Lower lobe of right lung (tissue), 2 donors: ENCODE measurements around the gene VASN. TPM values are rescaled to one million over a fixed set of nuclear protein-coding genes. Genes with fewer than 3 reads are reported as not detected.

ENCODE experiments used
- ATAC-seq, 2 donors: fragments of 200-7000 bp; cut with Tn5 transposase; one replicate each; pipeline ENCODE4 v1.9.1; 2020 to 2022; ENCODE audit warnings: mild to moderate bottlenecking in 2 of 2, moderate library complexity in 2 of 2
- DNase-seq: peaks from one replicate; pipeline ENCODE4 v3.0.0-alpha.2; 2020
- H3K27ac ChIP-seq: fragments of 200-600 bp; one replicate; pipeline ENCODE4 v1.8.0; 2022
- H3K27me3 ChIP-seq: fragments of 200-600 bp; one replicate; pipeline ENCODE4 v1.8.0; 2022; ENCODE audit warnings: low read depth
- H3K36me3 ChIP-seq: fragments of 200-600 bp; one replicate; pipeline ENCODE4 v1.8.0; 2022; ENCODE audit warnings: mild to moderate bottlenecking
- H3K4me1 ChIP-seq: fragments of 200-600 bp; one replicate; pipeline ENCODE4 v1.8.0; 2022
- H3K4me3 ChIP-seq: fragments of 200-600 bp; one replicate; pipeline ENCODE4 v1.8.0; 2022; ENCODE audit warnings: mild to moderate bottlenecking
- H3K9me3 ChIP-seq: fragments of 200-600 bp; one replicate; pipeline ENCODE4 v1.8.0; 2022
- intact Hi-C: fragments of 100-400 bp; cut with DNase I; formaldehyde crosslinking; loops from one replicate; pipeline ENCODE4 v1.11.0; 2022
- total RNA-seq: library from RNA; stranded (reverse); fragmentation: NEBNext Ultra II Directional; extraction: Animal tissue kit (Norgen Biotek cat#: 25700); gene quantifications from one replicate; pipeline ENCODE4 v1.2.1, GENCODE V29; 2021
- TF ChIP-seq, protein P1 (sequence below): fragments of 200-600 bp; IDR thresholded peaks from one replicate; pipeline ENCODE4 v1.8.0; 2022; ENCODE audit warnings: antibody characterized with exemption, mild to moderate bottlenecking
- donor health status: DM: no; HTN: yes; CAD: no; lungs with severe emphysema.

Gene VASN
- total RNA-seq, 1 donor from 2014 or later, result 17.4 TPM

DNA sequence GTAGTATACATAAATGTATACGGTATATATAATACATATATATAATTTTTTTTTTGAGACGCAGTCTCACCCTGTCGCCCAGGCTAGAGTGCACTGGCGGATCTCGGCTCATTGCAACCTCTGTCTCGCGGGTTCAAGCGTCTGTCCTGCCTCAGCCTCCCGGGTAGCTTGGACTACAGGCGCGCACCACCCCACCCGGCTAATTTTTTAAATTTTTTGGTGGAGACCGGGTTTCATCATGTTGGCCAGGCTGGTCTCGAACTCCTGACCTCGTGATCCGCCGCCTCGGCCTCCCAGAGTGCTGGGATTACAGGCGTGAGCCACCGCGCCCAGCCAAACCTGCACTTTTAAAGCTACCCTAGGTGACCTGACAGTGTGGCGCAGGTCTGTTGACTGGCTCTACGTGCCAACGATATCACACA, 21.3 kb upstream of the VASN start:
- intact Hi-C loops, result no loop called here
- Histone ChIP-seq H3K27me3 (no peaks in the 10 kb centered on the region), H3K36me3 (peaks cover 9% of the 10 kb centered on the region), H3K4me3 (peak overlapping the region; percentile 88), H3K4me1 (peaks cover 56% of the 10 kb centered on the region), H3K9me3 (no peaks in the 10 kb centered on the region), H3K27ac (peak overlapping the region; percentile 91)
- TF ChIP-seq, protein P1, sequence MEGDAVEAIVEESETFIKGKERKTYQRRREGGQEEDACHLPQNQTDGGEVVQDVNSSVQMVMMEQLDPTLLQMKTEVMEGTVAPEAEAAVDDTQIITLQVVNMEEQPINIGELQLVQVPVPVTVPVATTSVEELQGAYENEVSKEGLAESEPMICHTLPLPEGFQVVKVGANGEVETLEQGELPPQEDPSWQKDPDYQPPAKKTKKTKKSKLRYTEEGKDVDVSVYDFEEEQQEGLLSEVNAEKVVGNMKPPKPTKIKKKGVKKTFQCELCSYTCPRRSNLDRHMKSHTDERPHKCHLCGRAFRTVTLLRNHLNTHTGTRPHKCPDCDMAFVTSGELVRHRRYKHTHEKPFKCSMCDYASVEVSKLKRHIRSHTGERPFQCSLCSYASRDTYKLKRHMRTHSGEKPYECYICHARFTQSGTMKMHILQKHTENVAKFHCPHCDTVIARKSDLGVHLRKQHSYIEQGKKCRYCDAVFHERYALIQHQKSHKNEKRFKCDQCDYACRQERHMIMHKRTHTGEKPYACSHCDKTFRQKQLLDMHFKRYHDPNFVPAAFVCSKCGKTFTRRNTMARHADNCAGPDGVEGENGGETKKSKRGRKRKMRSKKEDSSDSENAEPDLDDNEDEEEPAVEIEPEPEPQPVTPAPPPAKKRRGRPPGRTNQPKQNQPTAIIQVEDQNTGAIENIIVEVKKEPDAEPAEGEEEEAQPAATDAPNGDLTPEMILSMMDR, result no peak
- DNase-seq (no peak), ATAC-seq (no peak)

DNA sequence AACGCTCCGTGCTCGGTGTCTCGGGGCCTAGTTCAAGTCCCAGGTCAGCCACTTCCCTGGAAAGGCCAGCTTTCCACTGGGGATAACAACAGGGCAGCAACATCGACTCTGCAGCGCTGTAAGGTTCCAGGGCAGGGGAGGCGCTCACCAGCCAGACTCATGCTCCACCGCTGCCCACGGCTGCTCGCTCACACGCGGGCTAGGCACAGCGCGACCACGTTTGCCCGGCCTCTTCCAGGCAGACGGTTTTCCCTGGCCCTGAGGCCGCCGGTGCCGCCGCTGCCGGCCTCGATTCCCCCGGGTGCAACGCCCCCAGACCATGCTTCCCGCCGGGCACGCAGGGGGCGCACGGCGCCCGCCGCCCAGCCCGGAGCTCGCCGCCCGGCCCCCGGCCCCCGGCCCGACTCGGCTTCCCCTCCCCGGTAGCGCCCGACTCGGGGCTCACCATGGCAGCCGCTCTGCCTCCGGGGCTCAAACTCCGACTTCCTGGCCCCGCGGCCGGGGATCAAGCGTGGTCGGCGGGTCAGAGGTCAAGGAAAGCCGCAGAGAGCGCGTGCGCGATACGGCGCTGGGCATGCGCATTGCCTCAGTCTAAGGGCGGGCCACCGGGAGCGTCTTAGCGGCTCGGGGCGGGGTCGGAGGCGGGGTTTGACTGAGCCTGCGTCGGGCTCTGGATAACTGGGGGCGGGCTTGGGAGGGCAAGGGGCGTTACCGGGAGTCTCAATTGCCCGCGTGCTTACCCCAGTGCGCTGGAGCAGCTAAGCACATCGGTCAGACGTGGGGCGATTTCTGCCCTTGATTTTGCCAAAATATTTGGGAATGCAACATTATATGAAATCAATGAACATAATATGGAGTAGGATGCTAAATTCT, 20.6 kb upstream of the VASN start, which contains the start of gene PAM16:
Gene PAM16, minus strand, starts transcription at position 535 of the 873 bp plus-strand sequence. Its CDS starts 87 bp downstream, at position 448.
- intact Hi-C loops, result no loop called here
- ATAC-seq, result peak; percentile 94 to 96
- DNase-seq, result peak; percentile 98
- H3K9me3 ChIP-seq, result no peaks in the 10 kb centered on the region
- H3K4me1 ChIP-seq, result peaks cover 49% of the 10 kb centered on the region
- H3K27ac ChIP-seq, result peak within 1 kb of the TSS; percentile 91
- peaks cover 12% of the 10 kb centered on the region for H3K36me3 ChIP-seq
- no peaks in the 10 kb centered on the region for H3K27me3 ChIP-seq
- TF ChIP-seq, protein P1, result no peak
- H3K4me3 ChIP-seq, result peak within 1 kb of the TSS; percentile 88

DNA sequence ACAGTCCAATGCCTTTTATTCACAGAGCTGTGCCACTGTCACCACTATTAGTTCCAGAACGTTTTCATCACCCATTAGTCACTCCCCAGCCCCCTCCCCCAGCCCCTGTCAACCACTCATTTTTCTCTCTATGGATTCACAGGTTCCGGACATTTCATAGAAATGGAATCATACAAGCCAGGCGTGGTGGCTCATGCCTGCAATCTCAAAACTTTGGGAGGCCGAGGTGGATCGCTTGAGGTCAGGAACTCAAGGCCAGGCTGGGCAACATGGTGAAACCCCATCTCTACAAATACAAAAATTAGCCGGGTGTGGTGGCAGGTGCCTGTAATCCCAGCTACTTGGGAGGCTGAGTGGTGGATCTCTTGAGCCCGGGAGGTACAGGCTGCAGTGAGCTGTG, 19.8 kb upstream of the VASN start:
- Histone ChIP-seq H3K27me3 (no peaks in the 10 kb centered on the region), H3K9me3 (no peaks in the 10 kb centered on the region), H3K36me3 (peaks cover 14% of the 10 kb centered on the region), H3K4me1 (peaks cover 41% of the 10 kb centered on the region), H3K4me3 (no peak overlapping the region), H3K27ac (no peak overlapping the region)
- TF ChIP-seq, protein P1, result no peak
- ATAC-seq (no peak), DNase-seq (no peak)
- intact Hi-C loops, result no loop called here

DNA sequence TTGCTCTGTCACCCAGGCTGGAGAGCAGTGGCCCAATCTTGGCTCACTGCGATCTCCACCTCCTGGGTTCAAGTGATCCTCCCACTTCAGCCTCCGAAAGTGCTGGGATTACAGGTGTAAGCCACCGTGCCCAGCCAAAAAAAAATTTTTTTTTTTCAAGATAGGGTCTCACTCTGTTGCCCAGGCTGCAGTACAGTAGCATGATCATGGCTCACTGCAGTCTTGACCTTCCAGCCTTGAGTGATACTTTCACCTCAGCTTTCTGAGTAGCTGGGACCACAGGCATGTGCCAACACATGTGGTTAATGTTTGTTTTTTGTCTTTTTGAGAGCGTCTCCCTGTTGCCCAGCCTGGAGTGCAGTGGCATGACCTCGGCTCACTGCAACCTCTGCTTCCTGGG, 18.8 kb upstream of the VASN start:
- Histone ChIP-seq H3K27me3 (no peaks in the 10 kb centered on the region), H3K4me3 (no peak overlapping the region), H3K36me3 (peaks cover 24% of the 10 kb centered on the region), H3K4me1 (peaks cover 31% of the 10 kb centered on the region), H3K27ac (no peak overlapping the region), H3K9me3 (no peaks in the 10 kb centered on the region)
- intact Hi-C loops, result no loop called here
- DNase-seq, result no peak
- TF ChIP-seq, protein P1, result no peak
- ATAC-seq, result no peak

DNA sequence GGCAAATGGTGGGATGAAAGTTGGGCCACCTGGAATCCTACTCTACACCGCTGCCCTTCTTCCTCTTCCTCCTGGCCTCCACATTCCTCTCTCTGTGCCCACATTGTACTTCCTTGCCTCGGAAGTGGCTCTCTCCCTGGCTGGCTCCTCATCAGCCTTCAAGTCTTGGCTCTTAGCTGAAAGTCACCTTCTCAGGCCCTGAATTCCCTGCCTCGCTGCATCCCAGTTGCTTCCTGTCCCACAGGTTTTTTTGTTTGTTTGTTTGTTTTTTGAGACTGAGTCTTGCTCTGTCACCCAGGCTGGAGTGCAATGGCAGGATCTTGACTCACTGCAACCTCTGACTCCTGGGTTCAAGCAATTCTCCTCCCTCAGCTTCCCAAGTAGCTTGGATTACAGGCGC, 18.0 kb upstream of the VASN start:
- ATAC-seq (no peak), DNase-seq (no peak)
- H3K27ac ChIP-seq, result no peak overlapping the region
- peaks cover 23% of the 10 kb centered on the region for H3K4me1 ChIP-seq
- H3K27me3 ChIP-seq, result no peaks in the 10 kb centered on the region
- TF ChIP-seq, protein P1, result no peak
- intact Hi-C loops, result no loop called here
- H3K9me3 ChIP-seq, result no peaks in the 10 kb centered on the region
- H3K4me3 ChIP-seq, result no peak overlapping the region
- peaks cover 32% of the 10 kb centered on the region for H3K36me3 ChIP-seq
